Measurements from ENCODE around the gene RDX. TPM values are rescaled to one million over a fixed set of nuclear protein-coding genes. Genes with fewer than 3 reads are reported as not detected.

Gene RDX
- total RNA-seq, 4 donors from 2014 or later, result 75.7 to 114 (median 106) TPM

DNA sequence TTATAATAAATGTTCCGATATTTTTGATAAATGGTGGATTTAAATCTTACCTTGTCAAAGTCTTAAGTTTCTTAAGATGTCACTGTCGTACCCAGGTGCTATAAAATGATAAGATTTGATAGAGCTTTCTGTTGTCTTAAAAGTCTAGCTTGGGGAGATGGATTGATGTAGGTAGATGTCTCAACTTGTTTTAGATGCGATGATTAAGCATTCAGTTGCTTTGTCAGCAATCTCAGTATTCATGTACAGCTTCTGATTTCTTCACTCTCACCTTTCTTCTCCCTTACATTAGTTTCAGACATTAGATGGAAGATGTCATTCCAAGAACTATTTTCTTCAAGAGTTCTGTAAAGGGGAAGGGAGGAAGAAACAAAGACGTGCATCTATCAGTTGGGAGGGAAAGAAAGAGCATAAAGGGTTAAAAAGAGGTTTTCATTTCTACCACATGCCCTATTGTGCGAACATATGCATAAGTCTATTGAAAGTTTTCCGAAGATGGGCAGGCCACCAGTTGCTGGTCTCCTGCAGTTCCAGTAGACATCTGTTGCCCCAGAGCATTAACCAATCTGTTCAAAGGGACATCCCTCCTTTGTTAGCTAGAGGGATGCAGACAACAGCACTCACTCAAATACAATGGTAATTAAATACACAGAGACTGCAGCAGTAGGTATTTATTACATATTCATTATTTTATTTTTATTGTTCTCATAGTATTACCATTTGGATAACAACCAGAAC lies 164.9 kb downstream of the RDX start:
- Histone ChIP-seq H3K36me3 (peaks cover 0 to under 1% of the 10 kb centered on the region in 2 donors), H3K4me3 (no peak overlapping the region), H3K9me3 (no peaks in the 10 kb centered on the region), H3K4me1 (peaks cover 0 to 29% (median 0%) of the 10 kb centered on the region in 3 donors), H3K27me3 (no peaks in the 10 kb centered on the region), H3K27ac (no peak overlapping the region)
- TF ChIP-seq CTCF (IDR thresholded peaks at IDR 0.05), result no peak
- TF ChIP-seq POLR2AphosphoS5 (IDR thresholded peaks at IDR 0.05), result no peak
- no peak for TF ChIP-seq EP300 (IDR thresholded peaks at IDR 0.05)
- no peak for TF ChIP-seq POLR2A (IDR thresholded peaks at IDR 0.05)
- no peak for ATAC-seq
- WGBS, 2 donors (ENCODE audit: low coverage in 1 of 2), result 96% methylated on average over 6 of the region's 6 CpGs

DNA sequence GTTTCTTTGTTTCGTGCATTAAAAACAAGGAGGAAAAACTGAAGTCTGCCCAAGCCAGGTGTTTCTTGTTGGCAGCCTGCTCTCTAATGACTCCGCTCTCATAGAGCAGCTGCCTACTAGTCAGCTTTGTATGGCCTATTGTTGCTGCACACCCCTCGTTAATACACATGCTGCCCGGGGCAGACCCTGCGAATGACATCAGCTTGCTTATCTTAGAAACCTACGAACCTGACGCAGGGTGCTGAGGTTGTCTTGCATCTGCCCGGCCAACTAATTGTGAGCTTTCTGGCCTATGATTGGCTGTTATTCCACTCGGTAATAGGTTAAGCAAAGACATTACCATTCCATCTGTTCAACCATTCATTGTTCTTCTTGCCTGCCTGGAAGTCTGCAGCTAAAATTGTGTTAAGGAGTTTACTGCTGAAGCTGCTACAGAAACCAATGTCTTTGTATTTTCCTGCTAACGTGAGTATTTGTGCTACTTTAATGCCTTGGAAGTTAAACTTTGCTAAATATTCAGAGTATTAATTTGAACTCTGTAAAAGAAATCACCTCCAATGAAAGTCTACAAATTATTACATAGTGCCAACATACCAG lies 165.7 kb downstream of the RDX start:
- no peak overlapping the region for H3K4me3 ChIP-seq
- no peaks in the 10 kb centered on the region for H3K27me3 ChIP-seq
- no peak for ATAC-seq
- H3K9me3 ChIP-seq, result no peaks in the 10 kb centered on the region
- H3K27ac ChIP-seq, result no peak overlapping the region
- H3K36me3 ChIP-seq, result no peaks in the 10 kb centered on the region
- TF ChIP-seq CTCF (IDR thresholded peaks at IDR 0.05), result no peak
- TF ChIP-seq POLR2A (IDR thresholded peaks at IDR 0.05), result no peak
- no peak for TF ChIP-seq POLR2AphosphoS5 (IDR thresholded peaks at IDR 0.05)
- TF ChIP-seq EP300 (IDR thresholded peaks at IDR 0.05), result no peak
- 69 to 76% methylated on average over 6 to 10 of the region's 10 CpGs for WGBS, 2 donors (ENCODE audit: low coverage in 1 of 2)
- peaks cover 0 to 29% (median 0%) of the 10 kb centered on the region in 3 donors for H3K4me1 ChIP-seq

GRCh38 chr11:110128161-110128560 lies 168.3 kb downstream of the RDX start:
- no peak for TF ChIP-seq POLR2A (IDR thresholded peaks at IDR 0.05)
- no peak for TF ChIP-seq POLR2AphosphoS5 (IDR thresholded peaks at IDR 0.05)
- no peak for TF ChIP-seq CTCF (IDR thresholded peaks at IDR 0.05)
- no peak for TF ChIP-seq EP300 (IDR thresholded peaks at IDR 0.05)
- H3K4me1 ChIP-seq, result peaks cover 0 to 15% (median 0%) of the 10 kb centered on the region in 3 donors
- H3K9me3 ChIP-seq, result no peaks in the 10 kb centered on the region
- no peaks in the 10 kb centered on the region for H3K36me3 ChIP-seq
- WGBS, 2 donors (ENCODE audit: low coverage in 1 of 2), result 11 to 20% methylated on average over 1 to 2 of the region's 2 CpGs
- H3K4me3 ChIP-seq, result no peak overlapping the region
- H3K27ac ChIP-seq, result no peak overlapping the region
- ATAC-seq, result no peak
- no peaks in the 10 kb centered on the region for H3K27me3 ChIP-seq

GRCh38 chr11:110126936-110127335 lies 169.5 kb downstream of the RDX start:
- no peak overlapping the region for H3K4me3 ChIP-seq
- no peak overlapping the region for H3K27ac ChIP-seq
- ATAC-seq, result no peak
- no peaks in the 10 kb centered on the region for H3K9me3 ChIP-seq
- TF ChIP-seq POLR2A (IDR thresholded peaks at IDR 0.05), result no peak
- no peak for TF ChIP-seq POLR2AphosphoS5 (IDR thresholded peaks at IDR 0.05)
- no peak for TF ChIP-seq EP300 (IDR thresholded peaks at IDR 0.05)
- TF ChIP-seq CTCF (IDR thresholded peaks at IDR 0.05), result no peak
- WGBS, 2 donors (ENCODE audit: low coverage in 1 of 2), result 81 to 87% methylated on average over 4 of the region's 4 CpGs
- no peaks in the 10 kb centered on the region for H3K36me3 ChIP-seq
- peaks cover 0 to 16% (median 0%) of the 10 kb centered on the region in 3 donors for H3K4me1 ChIP-seq
- H3K27me3 ChIP-seq, result no peaks in the 10 kb centered on the region

DNA sequence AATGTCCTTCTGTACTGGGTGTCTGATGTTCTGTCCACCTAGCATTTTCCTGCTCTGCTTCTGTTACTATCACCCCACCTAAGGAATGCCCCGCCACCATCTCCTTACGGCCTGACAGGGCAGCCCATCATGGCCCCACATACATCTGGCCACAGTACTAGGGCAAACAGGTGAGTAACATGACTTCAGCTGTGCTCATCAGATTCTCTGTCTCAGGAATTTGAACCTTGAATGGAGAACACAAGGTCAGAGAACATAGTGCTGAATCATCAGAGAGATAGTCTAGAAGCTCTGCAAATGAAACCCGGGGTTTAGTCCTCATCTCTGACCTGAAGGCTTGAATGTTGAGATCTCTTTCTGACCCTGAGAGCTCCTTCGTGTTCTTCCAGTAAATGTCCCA lies 170.8 kb downstream of the RDX start:
- Histone ChIP-seq H3K27ac (no peak overlapping the region), H3K4me3 (no peak overlapping the region), H3K36me3 (no peaks in the 10 kb centered on the region), H3K4me1 (peaks cover 0 to 25% (median 2%) of the 10 kb centered on the region in 3 donors), H3K27me3 (no peaks in the 10 kb centered on the region), H3K9me3 (no peaks in the 10 kb centered on the region)
- ATAC-seq, result no peak
- TF ChIP-seq POLR2A (IDR thresholded peaks at IDR 0.05), result no peak
- no peak for TF ChIP-seq CTCF (IDR thresholded peaks at IDR 0.05)
- no peak for TF ChIP-seq EP300 (IDR thresholded peaks at IDR 0.05)
- TF ChIP-seq POLR2AphosphoS5 (IDR thresholded peaks at IDR 0.05), result no peak
- 92 to 93% methylated on average over 2 of the region's 4 CpGs for WGBS, 2 donors (ENCODE audit: low coverage in 1 of 2)
